Measurements from ENCODE around the gene CYB5R4.

CYB5R4 gene

GRCh38 chr6:83976871-83977270, 117.4 kb downstream of the CYB5R4 start:
- FAIRE-seq (no peak), DNase-seq (ENCODE audit: low spot score) (no peak)

- FAIRE-seq (no peak), DNase-seq (ENCODE audit: low spot score) (no peak)
These were observed 118.8 kb downstream of the CYB5R4 start for GRCh38 chr6:83978324-83978734.

GRCh38 chr6:83978997-83979396, 119.5 kb downstream of the CYB5R4 start:
- no peak for DNase-seq (ENCODE audit: low spot score)
- no peak for FAIRE-seq

GRCh38 chr6:83984411-83984810, 124.9 kb downstream of the CYB5R4 start:
- FAIRE-seq (no peak), DNase-seq (ENCODE audit: low spot score) (no peak)

GRCh38 chr6:83985308-83985713, 125.8 kb downstream of the CYB5R4 start:
- no peak for DNase-seq (ENCODE audit: low spot score)
- FAIRE-seq: no peak

GRCh38 chr6:83985715-83986114, 126.2 kb downstream of the CYB5R4 start:
- FAIRE-seq: no peak
- no peak for DNase-seq (ENCODE audit: low spot score)

GRCh38 chr6:83998021-83998584, 138.6 kb downstream of the CYB5R4 start:
- no peak for DNase-seq (ENCODE audit: low spot score)
- FAIRE-seq: no peak

GRCh38 chr6:84001119-84001518, 141.6 kb downstream of the CYB5R4 start:
- FAIRE-seq (no peak), DNase-seq (ENCODE audit: low spot score) (no peak)

- DNase-seq (ENCODE audit: low spot score) (no peak), FAIRE-seq (no peak)
These were observed 142.7 kb downstream of the CYB5R4 start for GRCh38 chr6:84002226-84002625.

- no peak for DNase-seq (ENCODE audit: low spot score)
- FAIRE-seq: no peak
These were observed 143.6 kb downstream of the CYB5R4 start for GRCh38 chr6:84003131-84003530.

GRCh38 chr6:84003654-84004053, 144.2 kb downstream of the CYB5R4 start:
- FAIRE-seq: no peak
- DNase-seq (ENCODE audit: low spot score): no peak

GRCh38 chr6:84007871-84008270, 148.4 kb downstream of the CYB5R4 start:
- FAIRE-seq: no peak
- no peak for DNase-seq (ENCODE audit: low spot score)

- FAIRE-seq (no peak), DNase-seq (ENCODE audit: low spot score) (no peak)
These were observed 153.9 kb downstream of the CYB5R4 start for GRCh38 chr6:84013354-84013753.

- no peak for FAIRE-seq
- no peak for DNase-seq (ENCODE audit: low spot score)
These were observed 154.4 kb downstream of the CYB5R4 start for GRCh38 chr6:84013931-84014330.

- FAIRE-seq (no peak), DNase-seq (ENCODE audit: low spot score) (no peak)
These were observed 156.5 kb downstream of the CYB5R4 start for GRCh38 chr6:84016029-84016428.

All from urothelium cell line (cell line).